GM18873 (cell line): Measurements from ENCODE around the gene C20orf204.

Experiments used
- ATAC-seq: cut with Tn5 transposase; IDR thresholded peaks from one replicate; pipeline ENCODE4 v1.9.1; 2021; ENCODE audit warnings: mild to moderate bottlenecking, moderate library complexity, moderate number of reproducible peaks; ENCODE audit not compliant: unreplicated experiment, low FRiP score

The C20orf204 gene

DNA sequence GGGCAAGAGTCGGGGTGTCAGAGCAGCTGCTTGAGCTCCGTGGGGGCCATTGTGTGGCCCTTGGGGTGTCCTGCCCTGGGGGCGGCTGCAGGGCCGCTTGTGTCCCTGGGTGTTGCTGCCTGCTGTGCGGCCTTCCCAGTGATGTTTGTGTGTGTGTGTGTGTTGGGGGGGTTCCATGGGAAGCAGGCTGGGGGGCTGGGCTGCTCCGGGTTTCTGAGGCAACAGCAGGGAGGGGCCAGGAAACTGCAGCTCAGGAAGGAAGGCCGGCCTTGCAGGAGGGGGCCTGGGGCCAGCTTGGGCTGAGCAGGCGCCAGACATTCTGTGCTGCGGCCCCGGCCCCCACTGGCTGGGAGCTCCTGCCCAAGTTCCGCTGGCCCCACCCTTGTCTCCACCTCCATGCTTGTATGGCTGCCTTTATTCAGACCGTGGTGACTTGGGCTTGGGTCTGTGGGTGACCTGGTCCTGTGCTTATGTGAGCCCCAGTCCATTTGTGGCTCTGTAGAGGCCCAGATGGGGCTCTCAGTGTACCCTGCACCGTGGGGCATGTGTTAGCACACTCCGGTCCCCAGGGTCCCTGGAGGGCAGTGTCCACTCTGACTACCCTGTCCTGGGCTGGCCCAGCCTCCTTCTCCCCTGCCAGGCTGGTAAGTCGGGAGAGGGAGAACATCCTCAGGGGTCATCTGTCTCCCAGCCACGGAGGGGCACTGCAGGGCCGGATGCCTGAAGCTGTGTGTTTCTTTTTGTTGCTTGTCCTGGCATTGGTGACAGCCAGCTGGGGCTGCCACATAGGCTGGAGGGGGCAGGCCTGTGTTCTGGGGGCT, 18.1 kb downstream of the C20orf204 start:
- ATAC-seq, result no peak

DNA sequence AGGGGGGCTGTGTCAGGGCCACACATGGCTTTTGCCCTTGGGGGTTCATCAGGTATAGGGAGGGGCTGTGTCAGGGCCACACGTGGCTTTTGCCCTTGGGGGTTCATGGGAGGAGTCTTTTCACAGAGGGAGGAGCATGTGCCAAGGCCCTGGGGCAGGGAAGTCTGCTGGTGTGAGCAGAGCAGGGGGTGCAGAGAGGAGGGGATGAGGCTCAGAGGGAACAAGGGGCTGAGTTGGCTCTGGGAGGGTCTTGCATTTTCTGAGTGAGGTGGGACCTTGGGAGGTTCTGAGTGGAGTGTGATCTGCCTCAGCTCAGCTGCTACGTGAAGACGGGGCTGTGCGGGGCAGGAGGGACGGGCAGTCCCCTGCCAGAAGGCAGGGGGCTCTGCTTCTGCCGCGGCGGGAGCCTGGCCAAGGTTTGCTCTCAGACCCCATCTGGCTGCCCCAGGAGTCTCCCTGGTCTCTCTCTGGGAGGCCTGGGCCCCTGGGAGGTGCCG, 19.5 kb downstream of the C20orf204 start:
- no peak for ATAC-seq

DNA sequence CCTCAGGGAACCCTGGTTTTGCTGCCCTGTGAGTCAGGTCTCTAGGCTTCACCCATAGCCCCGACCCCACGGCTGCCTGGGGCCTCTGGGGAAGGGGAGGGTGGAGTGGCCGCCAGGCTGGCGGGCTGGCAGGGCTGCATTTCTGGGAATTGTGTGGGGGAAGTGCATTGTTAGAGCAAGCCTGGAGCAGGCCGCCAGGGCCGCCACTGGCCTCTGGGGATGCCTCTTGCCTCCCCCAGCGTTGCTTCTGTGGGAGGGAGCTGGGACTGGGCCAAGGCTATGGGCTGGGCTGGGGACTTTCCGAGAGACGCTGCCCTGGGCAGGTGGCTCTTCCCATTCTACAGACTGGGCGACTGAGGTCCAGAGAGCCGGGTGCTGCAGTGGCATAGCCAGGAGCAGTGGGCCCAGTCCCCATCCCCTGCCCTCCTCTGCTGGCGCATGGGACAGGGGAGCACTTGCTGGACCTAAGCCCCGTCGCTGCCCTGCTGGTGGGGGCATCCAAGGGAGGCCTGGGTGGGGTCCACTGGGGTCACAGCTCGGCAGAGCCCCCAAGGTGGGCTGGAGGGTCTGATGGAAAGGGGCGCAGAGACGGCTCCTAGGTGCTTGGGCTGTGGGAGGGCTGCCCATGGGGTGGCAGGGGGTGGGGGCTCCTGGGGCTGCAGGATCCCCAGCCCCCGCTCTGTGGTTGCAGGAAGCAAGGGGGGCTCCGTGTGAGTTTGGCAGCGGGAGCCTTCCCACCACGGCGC, 20.1 kb downstream of the C20orf204 start:
- ATAC-seq, result no peak

DNA sequence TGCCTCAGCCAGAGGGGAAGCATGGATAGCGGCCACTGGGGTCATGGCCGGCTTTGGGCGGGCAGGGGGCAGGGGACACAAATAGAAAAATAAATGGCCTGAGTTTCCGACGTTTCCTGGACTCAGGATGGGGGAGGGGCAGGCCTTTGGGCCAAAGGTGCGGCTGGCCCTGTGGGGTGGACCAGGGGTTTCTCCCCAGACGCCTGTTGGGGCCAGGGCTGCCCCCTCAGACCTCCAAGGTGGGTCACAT, 20.6 kb downstream of the C20orf204 start:
- ATAC-seq, result no peak

DNA sequence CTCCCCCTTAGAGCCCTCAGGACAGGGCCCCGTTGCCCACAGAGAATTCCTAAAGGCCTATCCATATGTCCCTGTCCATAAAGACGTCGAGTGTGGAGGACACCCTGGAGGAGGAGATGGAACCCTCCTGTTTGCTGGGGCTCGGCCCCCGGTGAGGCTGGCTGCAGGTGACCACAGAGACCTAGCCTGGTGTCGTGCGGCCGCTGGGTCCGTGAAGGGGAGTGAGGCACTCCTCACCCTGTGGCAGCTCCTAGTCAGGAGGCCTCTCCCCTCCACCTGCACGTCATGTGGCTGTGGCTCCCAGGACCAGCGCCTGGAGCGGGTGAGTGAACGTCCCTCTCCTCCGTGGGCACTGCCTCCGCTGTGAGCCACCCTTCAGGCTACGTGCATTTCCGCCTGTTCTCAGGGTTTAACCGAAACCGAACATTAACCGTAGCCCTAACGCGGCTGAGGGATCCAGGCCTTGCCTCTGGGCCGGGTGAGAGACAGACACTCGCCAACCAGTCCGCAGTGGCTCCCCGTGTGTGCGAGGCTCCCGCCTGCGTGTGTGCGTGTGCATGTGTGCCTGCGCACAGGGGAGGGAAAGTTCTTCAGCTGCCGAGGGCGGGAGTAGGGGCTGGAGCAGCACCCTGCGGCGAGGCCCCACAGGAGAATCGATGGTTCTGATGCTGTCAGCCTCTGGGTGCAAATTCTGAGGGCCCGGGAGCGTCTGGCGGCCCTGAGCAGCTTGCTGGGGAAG, 21.1 kb downstream of the C20orf204 start:
- ATAC-seq, result no peak

DNA sequence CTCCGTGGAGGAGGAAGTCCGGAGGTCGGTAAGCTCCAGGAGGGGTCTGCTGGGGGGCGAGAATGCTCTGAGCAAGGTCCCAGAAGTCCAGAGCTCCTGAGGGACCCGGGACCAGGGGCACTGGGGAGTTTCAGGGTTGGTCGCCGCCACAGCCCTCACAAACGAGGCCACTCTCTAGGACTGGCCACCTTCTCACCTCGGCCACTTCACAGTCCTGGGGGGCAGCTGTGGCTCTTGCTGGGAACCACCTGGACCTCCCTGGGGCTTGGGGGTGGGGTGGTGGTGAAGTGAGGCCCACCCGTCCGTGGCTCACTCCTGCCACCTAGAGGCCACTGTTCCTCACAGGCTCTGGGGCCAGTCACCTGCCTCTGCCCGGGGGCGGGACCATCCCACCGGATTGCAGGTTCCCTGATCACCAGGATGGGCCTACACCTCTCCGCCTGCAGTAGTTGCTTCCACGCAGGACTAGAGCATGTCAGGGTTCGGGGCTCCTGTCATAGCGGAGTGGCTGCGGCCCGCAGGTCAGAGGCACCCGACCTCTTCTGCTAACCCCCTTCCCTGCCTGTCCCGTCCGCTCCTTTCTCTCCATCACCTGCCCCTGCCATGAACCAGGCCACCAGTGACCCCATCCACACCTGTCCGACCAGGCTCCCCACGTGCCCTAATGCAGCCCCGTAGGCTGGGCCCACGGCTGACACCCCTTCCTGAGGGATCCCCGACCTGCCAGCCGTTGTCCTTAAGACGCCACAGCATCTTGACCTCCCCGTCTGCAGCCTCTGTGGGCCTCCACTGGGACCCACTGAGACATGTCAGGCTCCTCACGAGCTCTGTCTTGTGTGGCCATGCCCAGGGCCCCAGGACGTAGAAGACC, 21.9 kb downstream of the C20orf204 start:
- ATAC-seq, result no peak

DNA sequence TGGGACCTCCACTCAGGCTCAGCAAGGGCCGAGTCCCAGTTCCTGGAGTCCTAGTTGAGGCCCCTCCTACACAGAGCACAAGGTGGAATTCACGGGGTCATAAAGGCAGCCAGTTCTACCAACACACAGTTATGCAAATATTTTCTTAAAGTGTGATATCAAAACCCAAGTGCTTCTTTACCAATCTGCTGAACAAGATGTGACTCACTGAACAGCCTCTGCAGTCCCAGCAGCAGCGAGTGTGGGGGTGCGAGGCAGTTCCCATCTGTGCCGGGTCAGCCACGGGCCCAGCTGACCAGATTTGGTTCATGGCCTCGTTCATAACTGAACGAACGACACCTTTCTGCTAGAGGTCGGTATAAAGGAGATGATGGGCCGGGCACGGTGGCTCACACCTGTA, 22.6 kb downstream of the C20orf204 start:
- ATAC-seq, result no peak

DNA sequence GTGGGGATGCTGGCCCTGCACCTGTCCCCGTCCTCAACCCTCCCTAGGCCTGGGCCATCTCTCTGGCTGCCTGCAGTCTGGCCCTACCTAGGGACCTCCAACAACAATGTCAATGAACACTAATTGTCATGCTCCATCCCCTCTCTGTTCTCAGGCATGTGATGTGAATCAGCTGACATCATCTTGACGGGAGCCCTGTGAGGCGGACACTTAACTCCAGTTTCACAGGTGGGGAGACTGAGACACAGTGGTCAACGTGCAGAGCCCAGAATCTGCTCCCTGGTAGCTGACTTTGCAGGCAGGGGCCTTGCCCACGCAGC, 26.3 kb downstream of the C20orf204 start:
- ATAC-seq, result no peak

DNA sequence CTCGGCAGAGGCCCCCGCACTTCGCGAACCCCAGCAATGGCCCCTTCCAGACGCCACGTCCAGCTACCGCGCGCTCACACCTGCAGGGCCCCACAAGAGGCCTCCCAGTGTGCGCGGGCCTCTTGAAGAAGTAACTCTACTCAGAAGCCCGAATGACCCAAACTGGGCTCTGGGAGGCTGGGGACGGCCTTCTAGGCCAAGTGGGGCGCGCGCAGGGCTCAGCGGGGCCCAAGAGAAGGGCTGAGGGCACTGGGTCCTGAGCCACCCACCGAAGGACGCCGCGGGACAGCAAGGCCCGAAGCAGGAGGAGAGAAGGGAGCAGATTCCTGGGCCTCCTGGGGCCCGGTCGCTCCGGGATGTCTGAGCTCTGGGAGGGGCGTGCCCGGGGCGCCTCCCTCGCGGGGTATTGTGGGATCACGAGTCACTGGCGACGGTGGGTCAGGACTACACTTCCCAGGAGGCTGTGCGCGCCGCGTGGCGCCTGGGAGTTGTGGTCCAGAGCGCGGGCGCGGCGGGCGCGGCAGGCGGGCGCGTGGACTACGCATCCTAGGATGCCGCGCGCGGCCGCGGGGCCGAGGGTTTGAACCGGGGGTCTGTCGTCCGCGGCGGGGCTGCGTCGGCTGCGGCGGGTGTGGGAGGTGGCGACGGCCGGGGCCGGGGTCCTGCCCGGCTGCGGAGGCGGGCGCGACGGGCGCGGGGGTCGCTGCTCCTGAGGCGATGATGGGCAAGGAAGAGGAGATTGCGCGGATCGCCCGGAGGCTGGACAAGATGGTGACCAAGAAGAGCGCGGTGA, 26.8 kb downstream of the C20orf204 start, which contains the start of gene TCEA2:
Gene TCEA2, plus strand, starts transcription at position 603 of the 793 bp plus-strand sequence. Its CDS starts 115 bp downstream, at position 718.
- ATAC-seq, result peak; percentile 77

DNA sequence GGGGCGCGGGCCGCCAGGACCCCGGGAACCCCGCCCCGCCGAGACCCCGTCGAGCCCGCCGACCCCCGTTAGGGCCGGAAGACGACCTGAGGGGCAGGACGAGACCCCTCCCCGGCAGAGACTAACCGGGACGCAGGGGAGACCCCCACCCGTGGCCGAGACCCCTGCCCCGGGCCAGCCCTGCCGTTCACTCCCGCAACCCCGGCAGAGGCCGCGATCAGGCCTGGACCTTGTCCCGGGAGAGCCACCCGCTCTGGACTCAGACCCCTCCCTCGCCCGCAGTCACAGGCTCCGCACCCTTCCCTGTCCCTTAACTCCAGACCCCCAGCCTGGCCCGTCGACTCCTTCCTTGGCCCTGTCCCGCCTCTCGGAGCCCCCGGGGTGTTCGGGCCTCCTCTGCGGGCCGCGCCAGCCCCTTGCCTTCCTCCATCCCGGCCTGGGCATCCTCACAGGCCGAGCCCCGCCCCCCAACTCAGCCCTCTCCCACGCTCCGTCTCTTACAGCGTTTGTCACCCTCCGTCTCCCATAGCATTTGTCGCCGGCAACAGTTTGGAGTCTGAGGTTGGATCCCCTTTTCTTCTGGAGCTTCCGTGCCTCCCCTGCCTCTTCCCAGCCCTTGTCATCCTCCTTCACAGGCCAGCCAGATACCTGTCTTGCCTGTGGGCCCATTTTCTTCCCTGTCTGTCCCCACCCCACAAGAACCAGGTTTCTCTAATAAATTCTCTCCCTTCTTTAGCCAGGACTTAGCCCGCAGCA, 27.6 kb downstream of the C20orf204 start:
- ATAC-seq, result no peak

DNA sequence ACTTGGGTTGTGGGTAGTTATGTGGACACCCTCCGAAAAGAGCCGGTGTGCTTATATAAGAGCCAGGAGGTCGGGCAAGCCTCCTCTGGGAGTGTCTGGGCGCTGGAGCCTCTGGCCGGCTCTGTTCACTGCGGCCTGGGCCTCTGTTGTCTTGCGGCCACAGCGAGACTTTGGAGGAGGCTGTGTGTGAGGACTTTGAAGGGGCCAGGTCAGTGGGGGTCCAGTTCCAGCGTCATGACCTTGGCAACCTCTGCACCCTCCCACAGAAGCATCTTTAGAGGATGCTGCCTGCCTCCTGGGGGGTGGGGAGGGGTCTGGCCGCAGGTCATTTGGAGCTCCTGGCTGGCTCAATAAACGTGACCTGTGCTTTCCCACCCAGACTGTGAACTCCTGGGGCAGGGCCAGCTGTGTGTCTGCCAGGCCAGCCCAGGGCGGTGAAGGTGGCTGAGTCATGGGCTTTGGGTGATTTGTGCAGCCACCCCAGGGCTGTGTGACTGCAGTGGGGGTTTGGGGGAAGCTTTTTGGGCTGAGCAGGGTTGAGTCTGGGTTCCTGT, 28.2 kb downstream of the C20orf204 start:
- ATAC-seq, result no peak

DNA sequence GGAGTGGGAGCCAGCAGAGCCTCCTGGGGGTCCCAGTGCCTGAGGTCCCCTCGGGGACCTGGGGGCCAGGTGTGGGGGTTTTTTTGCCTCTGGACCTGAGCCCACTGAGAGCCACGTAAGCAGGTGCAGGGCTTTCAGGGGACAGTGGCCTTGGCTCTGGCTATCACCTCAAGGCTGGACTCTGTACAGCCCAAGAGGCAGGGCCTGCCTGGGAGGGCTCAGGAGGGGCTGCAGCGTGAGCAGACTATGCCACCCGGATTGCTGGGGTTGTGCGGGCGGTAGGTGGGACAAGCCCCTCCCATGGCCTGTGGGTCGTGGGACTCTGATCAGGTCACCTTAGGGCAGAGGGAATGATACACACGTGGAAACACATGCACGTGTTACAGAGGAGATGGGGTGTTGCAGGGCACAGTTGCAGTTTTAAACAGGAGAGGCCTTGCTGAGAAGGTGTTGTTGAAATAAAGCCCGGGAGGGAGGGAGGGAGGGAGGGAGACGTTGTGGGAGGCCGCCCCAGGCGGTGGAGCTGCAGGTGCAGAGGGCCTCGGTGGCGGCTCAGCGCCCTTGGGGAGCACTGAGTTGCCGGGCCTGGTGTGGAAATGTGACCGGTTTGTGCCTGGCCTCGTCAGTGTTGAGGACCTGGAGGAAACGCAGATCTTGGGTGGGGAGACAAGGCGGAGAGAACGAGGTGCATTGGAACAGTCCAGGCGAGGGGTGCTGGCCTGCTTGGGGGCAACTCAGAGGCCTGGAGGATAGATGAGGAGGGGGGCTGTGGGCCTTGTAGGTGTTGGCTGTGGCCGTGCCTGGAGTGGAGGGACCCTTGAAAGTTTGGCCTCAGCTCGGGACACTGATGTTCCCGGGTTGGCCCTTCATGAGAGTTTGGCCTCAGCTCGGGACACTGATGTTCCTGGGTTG, 29.3 kb downstream of the C20orf204 start:
- ATAC-seq, result no peak

DNA sequence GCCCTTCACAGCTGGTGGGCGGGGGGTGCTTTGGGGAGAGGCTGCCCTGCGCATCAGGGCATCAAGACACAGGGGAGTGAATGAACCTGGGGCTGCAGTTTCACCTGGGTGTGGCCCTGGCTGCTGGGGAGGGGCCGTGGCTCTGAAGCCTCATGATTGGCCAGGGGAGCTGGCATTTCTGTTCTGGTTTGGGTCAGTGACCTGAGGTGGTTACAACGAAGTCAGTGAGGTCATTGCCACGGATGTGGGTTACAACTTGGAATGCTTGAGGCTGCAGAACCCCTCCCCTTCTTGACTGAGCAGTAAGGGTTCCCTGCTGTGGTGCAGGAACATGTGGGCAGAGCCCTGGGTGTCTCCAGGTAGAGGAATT, 30.0 kb downstream of the C20orf204 start:
- ATAC-seq, result peak; percentile 39

DNA sequence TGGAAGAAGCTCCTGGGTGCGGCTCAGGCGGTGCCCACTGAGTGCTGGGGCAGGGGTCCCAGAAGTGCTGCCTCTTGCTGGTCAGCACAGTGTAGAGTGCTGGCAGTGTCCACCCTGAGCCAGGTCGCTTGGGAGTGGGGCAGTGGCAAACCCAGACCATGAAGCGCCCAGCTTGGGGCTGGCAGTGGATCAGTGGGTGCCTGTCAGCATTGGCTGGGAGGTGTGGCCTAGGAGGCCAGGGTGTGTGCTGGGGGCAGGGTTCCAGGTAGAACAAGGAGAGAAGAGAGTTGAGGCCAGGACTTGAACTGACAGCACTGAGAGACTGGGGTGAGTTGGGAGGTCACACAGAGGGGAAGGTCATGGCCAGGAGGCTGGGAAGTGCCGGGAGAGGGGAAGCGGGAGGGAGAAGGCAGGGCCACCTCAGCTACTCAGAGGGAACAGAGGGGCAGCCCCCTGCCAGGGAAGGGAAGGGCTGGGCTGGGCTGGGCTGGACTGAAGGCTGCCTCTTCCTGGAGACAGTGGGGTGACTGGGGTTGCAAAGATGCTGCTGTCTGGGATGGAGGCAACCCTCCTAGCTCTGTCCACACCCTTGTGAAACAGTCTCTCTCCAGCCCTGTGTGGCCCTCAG, 31.1 kb downstream of the C20orf204 start:
- ATAC-seq, result no peak

DNA sequence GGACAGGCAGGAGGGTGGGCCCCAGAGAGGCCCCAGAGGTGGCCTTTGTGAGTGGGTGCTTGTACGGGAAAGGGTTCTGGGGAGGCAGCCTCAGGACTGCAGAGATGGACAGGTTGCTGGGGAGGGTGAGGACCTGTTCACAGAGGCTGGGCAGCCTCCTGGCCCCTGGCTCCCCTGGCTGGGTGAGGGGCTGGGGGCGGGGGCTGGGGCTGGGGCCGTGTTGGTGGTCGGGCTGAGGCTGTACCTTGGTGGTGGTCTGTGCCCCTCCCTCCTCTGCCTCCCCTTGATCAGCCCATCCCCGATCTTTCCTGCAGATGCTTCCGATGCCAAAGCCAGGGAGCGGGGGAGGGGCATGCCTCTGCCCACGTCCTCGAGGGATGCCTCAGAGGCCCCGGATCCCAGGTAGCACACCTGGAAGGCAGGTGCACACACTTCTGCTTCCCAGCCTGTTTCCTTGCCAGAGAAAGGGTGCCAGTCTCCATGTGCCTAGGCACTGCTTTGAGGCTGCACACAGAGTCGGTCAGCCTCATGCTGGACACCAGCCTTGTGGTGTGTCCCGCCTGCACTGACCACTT, 31.8 kb downstream of the C20orf204 start:
- no peak for ATAC-seq

DNA sequence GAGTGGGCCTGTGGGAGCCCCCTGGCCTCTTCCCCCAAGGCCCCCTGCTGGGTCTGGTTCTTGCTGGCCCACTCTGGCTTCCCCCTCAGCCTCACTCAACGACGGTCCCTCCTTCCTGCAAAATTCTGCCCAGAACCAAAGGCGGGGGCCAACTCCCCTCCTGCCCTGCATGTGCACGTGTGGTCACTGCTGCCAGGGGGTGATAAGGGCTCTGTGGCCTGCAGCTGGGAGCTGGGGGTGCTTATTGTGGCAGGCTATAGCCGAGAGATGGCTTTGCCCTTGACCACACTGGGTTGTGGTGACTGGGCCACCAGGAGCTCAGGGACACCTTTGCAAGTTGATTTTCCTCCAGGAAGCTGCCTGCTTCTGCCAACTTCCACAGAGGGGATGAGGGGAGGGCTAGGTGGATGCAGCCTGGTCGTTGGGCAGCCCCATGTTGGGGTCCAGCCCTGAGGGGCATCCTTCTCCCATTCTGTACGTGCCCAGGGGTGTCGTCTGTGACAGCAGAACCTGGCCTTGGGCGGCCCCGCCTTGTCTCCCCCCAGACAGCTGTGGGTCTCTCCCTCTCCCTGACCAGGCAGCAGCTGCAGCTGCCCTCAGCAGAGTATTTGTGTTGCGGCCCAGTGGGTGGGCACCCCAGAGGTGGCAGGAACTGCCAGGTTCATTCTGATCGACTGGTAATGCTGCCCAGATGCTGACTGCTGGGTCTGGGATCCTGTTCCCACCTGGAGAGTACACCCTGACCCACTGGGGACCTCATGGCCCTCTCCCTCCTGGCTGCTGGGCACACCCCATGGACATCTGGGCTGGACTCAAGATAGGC, 32.6 kb downstream of the C20orf204 start:
- ATAC-seq, result no peak
